Central memory CD8-positive, alpha-beta T cell (primary cell): ENCODE data around the gene CFAP221.
A peak's percentile ranks its signal among the peaks of the same experiment; 100 is the strongest.

Experiments used
- ATAC-seq: fragments of 150-1000 bp; cut with Tn5 transposase; replicated peaks from 2 replicates; pipeline ENCODE4 v1.10.0; 2022; ENCODE audit warnings: mild to moderate bottlenecking, moderate FRiP score, moderate number of reproducible peaks; ENCODE audit not compliant: poor library complexity, severe bottlenecking; ENCODE audit errors: extremely low read depth
- DNase-seq, 2 donors: peaks; one replicate each; pipeline ENCODE4 v3.0.0; 2021; ENCODE audit warnings: low spot score in 2 of 2
- H3K27ac Mint-ChIP-seq: one replicate; pipeline ENCODE4 v1.8.0; 2022; ENCODE audit warnings: low read depth, mild to moderate bottlenecking, moderate library complexity, mixed read lengths
- H3K27me3 Mint-ChIP-seq: one replicate; pipeline ENCODE4 v1.8.0; 2022; ENCODE audit warnings: mixed read lengths
- H3K36me3 Mint-ChIP-seq: one replicate; pipeline ENCODE4 v1.8.0; 2022; ENCODE audit warnings: mild to moderate bottlenecking, moderate library complexity, mixed read lengths; ENCODE audit not compliant: insufficient read depth
- H3K4me1 Mint-ChIP-seq: one replicate; pipeline ENCODE4 v1.8.0; 2022; ENCODE audit warnings: mixed read lengths
- H3K4me3 Mint-ChIP-seq: one replicate; pipeline ENCODE4 v1.8.0; 2022; ENCODE audit warnings: mild to moderate bottlenecking, moderate library complexity, mixed read lengths
- H3K9me3 Mint-ChIP-seq: one replicate; pipeline ENCODE4 v1.8.0; 2022; ENCODE audit warnings: mixed read lengths

The CFAP221 gene

DNA sequence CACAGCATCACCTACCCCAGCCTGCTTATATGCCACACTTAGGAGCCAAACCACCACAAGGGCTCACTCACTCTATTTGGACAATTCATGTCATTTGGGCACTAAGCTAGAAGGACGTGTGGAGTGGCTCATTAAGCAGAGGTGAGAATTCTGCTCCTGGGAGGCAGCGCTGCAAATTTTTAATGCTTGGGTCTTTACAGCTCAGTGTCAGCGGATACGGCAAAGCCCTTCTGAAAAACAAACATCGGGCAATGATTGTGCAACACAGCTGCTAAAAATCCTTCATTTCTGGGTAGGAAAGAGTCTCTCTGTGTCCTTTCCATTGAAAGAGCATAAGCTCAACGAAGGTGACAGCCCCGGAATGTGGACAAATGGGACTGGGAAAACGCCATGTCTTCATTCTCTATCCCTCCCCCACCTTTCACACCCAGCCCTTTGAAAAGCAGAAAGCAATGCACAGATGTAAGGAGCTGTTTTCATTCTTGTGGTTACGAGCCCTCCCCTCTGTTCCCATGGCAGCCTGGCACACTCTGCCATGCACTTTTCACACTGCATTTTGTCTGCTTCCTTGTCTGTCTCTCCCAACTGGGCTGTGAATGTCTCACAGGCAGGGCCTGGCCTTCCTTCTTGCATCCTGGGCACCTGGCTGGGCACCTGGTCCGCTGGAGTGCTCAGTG, 150.7 kb downstream of the CFAP221 start:
- no peak overlapping the region for H3K4me3 Mint-ChIP-seq
- no peaks in the 10 kb centered on the region for H3K9me3 Mint-ChIP-seq
- H3K27me3 Mint-ChIP-seq, result peaks cover 28% of the 10 kb centered on the region
- ATAC-seq (no peak), DNase-seq (no peak)
- H3K36me3 Mint-ChIP-seq, result no peaks in the 10 kb centered on the region
- no peak overlapping the region for H3K27ac Mint-ChIP-seq
- no peaks in the 10 kb centered on the region for H3K4me1 Mint-ChIP-seq

GRCh38 chr2:119696005-119696404, 151.8 kb downstream of the CFAP221 start:
- H3K36me3 Mint-ChIP-seq, result no peaks in the 10 kb centered on the region
- no peaks in the 10 kb centered on the region for H3K4me1 Mint-ChIP-seq
- H3K9me3 Mint-ChIP-seq, result no peaks in the 10 kb centered on the region
- no peak for DNase-seq
- H3K4me3 Mint-ChIP-seq, result no peak overlapping the region
- H3K27ac Mint-ChIP-seq, result no peak overlapping the region
- H3K27me3 Mint-ChIP-seq, result peaks cover 33% of the 10 kb centered on the region
- ATAC-seq, result no peak

DNA sequence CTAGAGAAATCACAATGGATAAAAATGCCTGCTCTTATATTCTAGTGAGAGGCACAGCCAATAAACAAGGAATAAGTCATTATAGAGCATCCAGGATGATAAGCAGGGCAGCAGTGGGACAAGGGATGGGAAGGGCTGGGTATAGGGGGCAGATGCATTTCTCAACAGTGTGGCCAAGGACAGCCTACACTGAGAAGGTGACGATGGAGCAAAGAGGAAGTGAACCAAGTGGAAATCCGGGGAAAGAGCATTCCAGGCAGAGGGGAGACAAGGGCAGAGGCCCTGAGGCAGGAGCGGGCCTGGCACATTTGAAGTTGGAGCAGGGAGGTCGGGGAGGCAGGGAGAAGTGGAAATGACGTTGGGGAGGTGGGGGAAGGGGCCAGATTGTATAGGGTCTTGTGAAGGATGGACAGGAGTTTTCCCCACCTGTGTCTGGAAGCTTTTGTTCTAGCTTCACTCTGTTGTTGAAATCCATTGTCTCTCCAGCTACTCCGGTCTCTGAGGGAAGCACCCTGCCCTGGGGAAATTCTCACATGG, 152.3 kb downstream of the CFAP221 start:
- no peak overlapping the region for H3K4me3 Mint-ChIP-seq
- no peaks in the 10 kb centered on the region for H3K36me3 Mint-ChIP-seq
- no peaks in the 10 kb centered on the region for H3K4me1 Mint-ChIP-seq
- H3K27me3 Mint-ChIP-seq, result peaks cover 38% of the 10 kb centered on the region
- no peak overlapping the region for H3K27ac Mint-ChIP-seq
- H3K9me3 Mint-ChIP-seq, result no peaks in the 10 kb centered on the region
- DNase-seq, result no peak
- no peak for ATAC-seq

DNA sequence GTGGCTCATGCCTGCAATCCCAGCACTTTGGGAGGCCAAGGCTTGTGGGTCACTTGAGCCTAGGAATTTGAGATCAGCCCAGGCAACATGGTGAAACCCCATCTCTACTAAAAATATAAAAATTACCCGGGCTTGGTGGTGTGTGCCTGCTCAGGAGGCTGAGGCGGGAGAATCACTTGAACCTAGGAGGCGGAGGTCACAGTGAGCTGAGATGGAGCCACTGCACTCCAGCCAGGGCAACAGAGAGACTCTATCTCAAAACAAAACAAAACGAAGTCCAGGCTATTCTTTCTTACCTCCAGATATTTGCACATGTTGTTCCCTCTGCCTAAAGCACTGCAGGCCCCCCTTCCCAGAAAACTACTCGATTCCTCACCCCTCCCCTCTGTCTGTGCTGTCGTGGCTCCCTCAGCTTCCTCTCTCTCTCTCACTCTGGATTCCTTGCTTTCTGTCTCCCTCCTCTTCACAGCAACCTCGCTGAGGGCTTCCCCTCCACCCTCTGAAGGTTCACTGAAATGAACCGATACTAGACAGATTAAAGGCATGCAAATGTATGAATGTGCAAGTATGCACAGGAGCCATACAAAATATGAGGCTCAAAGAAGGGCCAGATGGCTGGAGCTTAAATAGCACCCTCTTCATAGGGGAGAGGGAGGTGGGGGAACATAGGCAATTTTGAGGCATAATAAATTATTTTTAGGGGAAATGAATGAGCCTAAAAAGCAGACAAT, 153.2 kb downstream of the CFAP221 start:
- Mint-ChIP-seq H3K27ac (no peak overlapping the region), H3K27me3 (peaks cover 43% of the 10 kb centered on the region), H3K4me1 (no peaks in the 10 kb centered on the region), H3K36me3 (no peaks in the 10 kb centered on the region), H3K4me3 (no peak overlapping the region), H3K9me3 (no peaks in the 10 kb centered on the region)
- DNase-seq, result no peak
- no peak for ATAC-seq

DNA sequence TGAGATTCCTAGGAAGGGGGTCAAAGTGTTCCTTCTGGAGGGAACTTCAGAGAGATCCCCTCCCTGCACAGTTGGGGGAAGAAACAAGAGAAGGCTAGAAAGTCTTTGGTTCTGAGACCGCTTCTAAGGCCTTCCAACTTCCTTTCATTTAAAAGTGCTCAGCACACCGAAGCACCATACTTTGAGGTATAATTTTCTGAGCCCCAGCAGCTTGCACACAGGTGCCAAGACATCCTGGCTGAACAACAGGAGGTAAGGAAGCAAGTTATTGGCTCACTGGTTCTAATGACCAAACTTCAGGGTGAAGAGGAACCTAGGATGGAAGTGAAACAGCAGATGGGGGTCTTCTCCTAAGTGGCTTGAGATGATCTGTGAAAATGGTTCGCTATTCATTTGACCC, 154.0 kb downstream of the CFAP221 start:
- Mint-ChIP-seq H3K27ac (no peak overlapping the region), H3K9me3 (no peaks in the 10 kb centered on the region), H3K4me1 (peaks cover 6% of the 10 kb centered on the region), H3K4me3 (no peak overlapping the region), H3K27me3 (peaks cover 43% of the 10 kb centered on the region), H3K36me3 (no peaks in the 10 kb centered on the region)
- no peak for ATAC-seq
- DNase-seq, result no peak

DNA sequence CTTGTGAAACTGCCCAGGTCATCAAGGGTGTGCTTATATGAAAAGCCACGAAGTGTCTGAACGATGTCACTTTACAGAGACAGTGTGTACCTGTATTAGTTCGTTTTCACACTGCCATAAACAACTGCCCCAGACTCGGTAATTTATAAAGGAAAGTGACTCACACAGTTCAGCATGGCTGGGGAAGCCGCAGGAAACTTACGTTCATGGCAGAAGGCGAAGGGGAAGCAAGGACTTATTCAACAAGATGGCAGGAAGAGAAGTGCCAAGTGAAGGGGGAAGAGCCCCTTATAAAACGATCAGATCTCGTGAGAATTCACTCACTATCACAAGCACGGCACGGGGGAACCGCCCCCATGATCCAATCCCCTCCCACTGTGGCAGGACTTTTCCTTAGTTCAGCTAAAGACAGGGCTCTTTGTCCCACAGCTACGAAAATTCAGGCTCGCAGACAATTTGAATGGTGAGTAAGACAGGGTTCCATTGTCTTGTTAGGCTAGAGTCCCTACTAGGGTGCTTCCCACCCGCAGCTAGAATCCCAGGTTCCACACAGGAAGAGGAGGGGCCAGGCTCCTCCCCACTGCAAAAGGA, 154.9 kb downstream of the CFAP221 start:
- Mint-ChIP-seq H3K9me3 (no peaks in the 10 kb centered on the region), H3K4me1 (peaks cover 10% of the 10 kb centered on the region), H3K27me3 (peaks cover 43% of the 10 kb centered on the region), H3K4me3 (no peak overlapping the region), H3K27ac (no peak overlapping the region), H3K36me3 (peaks cover 2% of the 10 kb centered on the region)
- no peak for ATAC-seq
- no peak for DNase-seq

GRCh38 chr2:119700866-119701265, 156.6 kb downstream of the CFAP221 start:
- peaks cover 10% of the 10 kb centered on the region for H3K4me1 Mint-ChIP-seq
- H3K4me3 Mint-ChIP-seq, result no peak overlapping the region
- peaks cover 43% of the 10 kb centered on the region for H3K27me3 Mint-ChIP-seq
- peaks cover 2% of the 10 kb centered on the region for H3K36me3 Mint-ChIP-seq
- ATAC-seq (no peak), DNase-seq (no peak)
- no peak overlapping the region for H3K27ac Mint-ChIP-seq
- H3K9me3 Mint-ChIP-seq, result no peaks in the 10 kb centered on the region

GRCh38 chr2:119701352-119701751, 157.1 kb downstream of the CFAP221 start:
- H3K36me3 Mint-ChIP-seq, result peaks cover 2% of the 10 kb centered on the region
- no peak overlapping the region for H3K27ac Mint-ChIP-seq
- H3K4me3 Mint-ChIP-seq, result no peak overlapping the region
- peaks cover 10% of the 10 kb centered on the region for H3K4me1 Mint-ChIP-seq
- ATAC-seq, result no peak
- DNase-seq, result no peak
- peaks cover 40% of the 10 kb centered on the region for H3K27me3 Mint-ChIP-seq
- H3K9me3 Mint-ChIP-seq, result no peaks in the 10 kb centered on the region

DNA sequence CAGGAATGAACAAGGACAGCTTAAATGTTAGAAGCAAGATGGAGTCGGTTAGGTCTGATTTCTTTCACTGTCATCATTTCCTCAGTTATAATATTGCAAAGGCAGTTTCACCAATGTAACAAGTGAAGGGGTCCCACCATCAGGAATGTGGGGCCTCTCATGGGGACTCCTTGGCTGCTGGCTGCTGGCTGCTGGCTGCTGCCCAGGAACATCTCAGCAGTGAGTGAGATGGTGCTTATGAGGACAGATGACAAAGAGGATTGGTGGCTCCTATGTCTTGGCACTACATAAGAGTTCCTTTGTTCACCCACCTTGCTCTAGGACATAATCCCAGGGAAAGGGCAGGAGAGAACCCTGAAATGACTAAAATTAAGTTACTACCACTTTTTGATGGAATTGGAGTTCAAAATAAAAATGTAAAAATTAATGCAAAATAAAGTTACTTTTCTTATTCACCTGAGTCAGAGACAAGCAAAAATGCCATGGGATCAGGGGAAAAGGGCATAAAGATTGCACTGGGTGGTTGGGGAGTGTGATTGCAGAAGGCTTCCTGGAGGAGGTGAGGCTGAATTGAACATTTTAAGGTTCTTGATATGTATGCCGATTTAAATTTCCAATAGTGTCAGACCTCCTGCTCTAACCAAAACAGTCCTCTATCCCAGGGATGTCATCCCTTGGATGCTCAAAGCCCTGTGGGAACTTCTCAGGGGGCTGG, 158.1 kb downstream of the CFAP221 start:
- Mint-ChIP-seq H3K4me1 (peaks cover 10% of the 10 kb centered on the region), H3K27me3 (peaks cover 32% of the 10 kb centered on the region), H3K9me3 (no peaks in the 10 kb centered on the region), H3K4me3 (no peak overlapping the region), H3K27ac (no peak overlapping the region), H3K36me3 (peaks cover 2% of the 10 kb centered on the region)
- ATAC-seq, result no peak
- no peak for DNase-seq

- Mint-ChIP-seq H3K4me3 (no peak overlapping the region), H3K9me3 (no peaks in the 10 kb centered on the region), H3K27ac (no peak overlapping the region), H3K36me3 (peaks cover 2% of the 10 kb centered on the region), H3K27me3 (peaks cover 26% of the 10 kb centered on the region), H3K4me1 (peaks cover 10% of the 10 kb centered on the region)
- DNase-seq (peak; percentile 45 to 60), ATAC-seq (peak; percentile 71)
Measured at GRCh38 chr2:119702918-119703401, 158.7 kb downstream of the CFAP221 start.

GRCh38 chr2:119703526-119703925, 159.3 kb downstream of the CFAP221 start:
- Mint-ChIP-seq H3K27ac (no peak overlapping the region), H3K9me3 (no peaks in the 10 kb centered on the region), H3K27me3 (peaks cover 25% of the 10 kb centered on the region), H3K4me3 (no peak overlapping the region), H3K4me1 (peaks cover 10% of the 10 kb centered on the region), H3K36me3 (peaks cover 2% of the 10 kb centered on the region)
- no peak for DNase-seq
- ATAC-seq, result no peak

GRCh38 chr2:119704670-119705120, 160.4 kb downstream of the CFAP221 start:
- H3K4me3 Mint-ChIP-seq, result no peak overlapping the region
- DNase-seq (no peak), ATAC-seq (no peak)
- no peak overlapping the region for H3K27ac Mint-ChIP-seq
- peaks cover 2% of the 10 kb centered on the region for H3K36me3 Mint-ChIP-seq
- no peaks in the 10 kb centered on the region for H3K9me3 Mint-ChIP-seq
- peaks cover 10% of the 10 kb centered on the region for H3K4me1 Mint-ChIP-seq
- peaks cover 18% of the 10 kb centered on the region for H3K27me3 Mint-ChIP-seq
